Tibial nerve (tissue), 4 donors: ENCODE measurements around the gene EMD. TPM values are rescaled to one million over a fixed set of nuclear protein-coding genes. Genes with fewer than 3 reads are reported as not detected.

Source experiments
- DNase-seq, 2 donors: peaks; one replicate each; pipeline ENCODE4 v3.0.0-alpha.2; 2019; ENCODE audit warnings: low spot score in 2 of 2
- H3K27ac ChIP-seq, 4 donors: fragments of 200-600 bp; sonication (generic) in 3 of 4; one replicate each; pipeline ENCODE4 v1.5.1; 2017 to 2019; ENCODE audit warnings: mild to moderate bottlenecking in 1 of 4
- H3K27me3 ChIP-seq, 2 donors: fragments of 200-600 bp; sonication (generic) in 1 of 2; one replicate each; pipeline versions ENCODE4 v1.5.1 to v1.6.0; 2017 to 2019
- H3K36me3 ChIP-seq, 3 donors: fragments of 200-600 bp; sonication (generic); one replicate each; pipeline ENCODE4 v1.5.1; 2018 to 2019
- H3K4me1 ChIP-seq, 4 donors: fragments of 200-600 bp; sonication (generic) in 3 of 4; one replicate each; pipeline ENCODE4 v1.5.1; 2017 to 2019
- H3K4me3 ChIP-seq, 4 donors: fragments of 200-600 bp; sonication (generic) in 3 of 4; one replicate each; pipeline ENCODE4 v1.5.1; 2017 to 2019; ENCODE audit warnings: mild to moderate bottlenecking in 1 of 4, moderate library complexity in 1 of 4
- H3K9me3 ChIP-seq, 4 donors: fragments of 200-600 bp; sonication (generic) in 3 of 4; one replicate each; pipeline ENCODE4 v1.5.1; 2017 to 2019
- CTCF ChIP-seq, 5 experiments: fragments of 200-600 bp in 3 of 5; fragments of 450-650 bp in 2 of 5; sonication (generic) in 3 of 5; IDR thresholded peaks; one replicate each; pipeline ENCODE4 v1.5.1; 2016 to 2019; ENCODE audit warnings: antibody characterized with exemption in 5 of 5, mild to moderate bottlenecking in 3 of 5, moderate library complexity in 2 of 5
- EP300 ChIP-seq, 2 donors: sonication (generic); formaldehyde crosslinking; IDR thresholded peaks; one replicate each; pipeline ENCODE4 v1.6.1; 2017; ENCODE audit warnings: antibody characterized with exemption in 2 of 2, mild to moderate bottlenecking in 1 of 2
- POLR2A ChIP-seq, 2 donors: fragments of 450-650 bp; IDR thresholded peaks; one replicate each; pipeline ENCODE4 v1.6.1; 2017; ENCODE audit warnings: antibody characterized with exemption in 2 of 2, mild to moderate bottlenecking in 2 of 2, moderate library complexity in 2 of 2
- WGBS, 2 donors: methylation state at CpG; one replicate each; pipeline ENCODE4 v1.1.5; 2018; 5-methylcytosine and 5-hydroxymethylcytosine counted together
- total RNA-seq, 4 donors: library from RNA; depleted of rRNA; stranded (reverse); fragments of >200 nt; gene quantifications; one replicate each; pipeline ENCODE4 v1.1.0, GENCODE V29; 2016

Gene EMD
- total RNA-seq, 4 donors from 2014 or later, result 38.0 to 72.6 (median 46.7) TPM

- TF ChIP-seq EP300 (IDR thresholded peaks at IDR 0.05), result no peak
- TF ChIP-seq CTCF (IDR thresholded peaks at IDR 0.05), result no peak
- TF ChIP-seq POLR2A (IDR thresholded peaks at IDR 0.05), result no peak
- Histone ChIP-seq H3K4me1 (no peaks in the 10 kb centered on the region), H3K36me3 (peaks cover 0 to 100% (median 5%) of the 10 kb centered on the region in 3 donors), H3K27me3 (no peaks in the 10 kb centered on the region), H3K9me3 (no peaks in the 10 kb centered on the region), H3K4me3 (no peak overlapping the region), H3K27ac (no peak overlapping the region)
- DNase-seq, result no peak
- WGBS, 2 donors, result 84 to 88% methylated on average over 6 to 22 of the region's 24 CpGs
These were observed 25.8 kb upstream of the EMD start for GRCh38 chrX:154353172-154353843.

GRCh38 chrX:154354013-154354412 lies 25.1 kb upstream of the EMD start:
- H3K36me3 ChIP-seq, result peaks cover 0 to 100% (median 6%) of the 10 kb centered on the region in 3 donors
- WGBS, 2 donors, result 91 to 100% methylated on average over 2 to 11 of the region's 14 CpGs
- H3K27ac ChIP-seq, result no peak overlapping the region
- H3K27me3 ChIP-seq, result no peaks in the 10 kb centered on the region
- DNase-seq, result no peak
- no peak for TF ChIP-seq EP300 (IDR thresholded peaks at IDR 0.05)
- no peak for TF ChIP-seq CTCF (IDR thresholded peaks at IDR 0.05)
- TF ChIP-seq POLR2A (IDR thresholded peaks at IDR 0.05), result no peak
- no peak overlapping the region for H3K4me3 ChIP-seq
- no peaks in the 10 kb centered on the region for H3K4me1 ChIP-seq
- no peaks in the 10 kb centered on the region for H3K9me3 ChIP-seq

DNA sequence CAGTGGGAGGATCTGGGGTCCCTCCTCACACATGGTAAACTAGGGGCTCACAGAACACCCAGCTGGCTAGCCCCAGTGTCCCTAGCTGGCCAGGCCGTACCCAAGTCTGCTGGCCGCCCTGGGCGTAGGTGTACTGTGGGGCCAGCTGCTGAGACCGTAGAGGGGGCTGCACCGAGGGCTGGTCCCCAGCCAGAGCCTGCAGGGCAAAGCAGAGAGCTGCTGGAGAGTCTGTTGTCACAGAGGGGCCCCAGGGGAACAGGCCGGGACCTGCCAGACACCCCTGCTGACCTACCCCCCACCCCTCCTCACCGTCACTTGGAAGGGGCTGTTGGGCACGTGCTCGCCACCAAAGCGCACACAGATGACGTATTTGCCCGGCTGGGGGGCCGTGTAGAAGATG lies 24.6 kb upstream of the EMD start:
- Histone ChIP-seq H3K36me3 (peaks cover 0 to 100% (median 8%) of the 10 kb centered on the region in 3 donors), H3K27me3 (no peaks in the 10 kb centered on the region), H3K27ac (no peak overlapping the region), H3K4me3 (no peak overlapping the region), H3K4me1 (no peaks in the 10 kb centered on the region), H3K9me3 (no peaks in the 10 kb centered on the region)
- TF ChIP-seq POLR2A (IDR thresholded peaks at IDR 0.05) (no peak), EP300 (IDR thresholded peaks at IDR 0.05) (no peak), CTCF (IDR thresholded peaks at IDR 0.05) (no peak)
- 81% methylated on average over 7 of the region's 13 CpGs; no CpG with 5 or more reads in 1 of the 2 donors for WGBS, 2 donors
- DNase-seq, result no peak

DNA sequence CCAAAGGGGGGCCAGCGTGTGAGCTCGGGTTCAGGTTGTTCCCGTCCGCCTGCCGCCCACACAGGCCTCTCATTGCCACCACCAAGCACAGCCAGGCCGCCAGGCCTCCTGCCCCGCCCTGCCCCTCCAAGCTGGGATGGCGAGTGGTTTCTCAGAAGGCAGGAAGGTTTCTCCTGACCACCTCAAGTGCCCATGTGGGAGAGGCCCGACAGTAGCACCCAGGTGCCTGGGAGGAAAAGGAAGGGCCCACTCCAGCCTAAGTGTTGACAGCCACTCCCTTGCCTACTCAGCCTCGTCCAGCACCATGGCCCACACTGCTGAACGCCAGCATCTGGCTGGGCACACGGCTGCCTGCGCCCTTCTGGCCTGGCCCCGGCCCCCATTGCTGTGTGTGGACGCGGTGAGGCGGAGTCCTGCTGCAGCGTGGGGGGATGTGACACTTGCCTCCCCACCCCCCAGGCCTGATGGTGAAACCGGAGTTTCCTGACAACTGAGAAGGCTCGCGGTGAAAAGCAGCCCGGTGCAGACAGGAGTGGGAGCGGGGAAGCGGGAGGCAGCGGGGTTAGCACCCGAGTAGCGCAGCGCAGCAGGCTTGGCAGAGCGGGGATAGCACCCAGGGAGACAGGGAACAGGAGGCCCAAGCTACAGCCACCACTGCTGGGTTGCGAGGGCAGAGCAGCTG lies 23.9 kb upstream of the EMD start:
- H3K4me1 ChIP-seq, result no peaks in the 10 kb centered on the region

More for the DNA sequence above, 23.9 kb upstream of the EMD start:
- WGBS, 2 donors, result 78 to 89% methylated on average over 10 to 27 of the region's 30 CpGs
- no peak overlapping the region for H3K4me3 ChIP-seq
- peaks cover 0 to 100% (median 12%) of the 10 kb centered on the region in 3 donors for H3K36me3 ChIP-seq
- H3K9me3 ChIP-seq, result no peaks in the 10 kb centered on the region
- H3K27ac ChIP-seq, result no peak overlapping the region
- TF ChIP-seq POLR2A (IDR thresholded peaks at IDR 0.05), result no peak
- no peak for TF ChIP-seq CTCF (IDR thresholded peaks at IDR 0.05)
- no peak for TF ChIP-seq EP300 (IDR thresholded peaks at IDR 0.05)
- H3K27me3 ChIP-seq, result no peaks in the 10 kb centered on the region
- no peak for DNase-seq
